NT2/D1 (cell line): ENCODE results near the gene QKI.

ENCODE experiments used
- SUZ12 ChIP-seq: IDR thresholded peaks from 2 replicates; pipeline ENCODE4 v1.6.1; 2011; ENCODE audit not compliant: insufficient read length, insufficient read depth; ENCODE audit errors: extremely low read depth
- YY1 ChIP-seq: IDR thresholded peaks from 2 replicates; pipeline ENCODE4 v1.6.1; 2011; ENCODE audit not compliant: insufficient read length, insufficient read depth

GRCh38 chr6:163395831-163396185, 18.7 kb upstream of the QKI start:
- TF ChIP-seq SUZ12 (no peak), YY1 (no peak)
